WTC11 (cell line): ENCODE measurements around the gene SAP25. TPM values are rescaled to one million over a fixed set of nuclear protein-coding genes. Genes with fewer than 3 reads are reported as not detected.
A peak's percentile ranks its signal among the peaks of the same experiment; 100 is the strongest.

Experiments used
- ATAC-seq: fragments of 200-7000 bp; cut with Tn5 transposase; 2 replicates; pipeline ENCODE4 v1.10.0; 2021; ENCODE audit warnings: mild to moderate bottlenecking, moderate library complexity
- CTCF ChIA-PET: fragments of 300-600 bp; sonication (Branson Sonifier 250); formaldehyde crosslinking; loops from one replicate; lab custom pipeline; 2021; ENCODE audit warnings: antibody characterized with exemption; lab: Charles Lee
- POLR2A ChIA-PET: fragments of 350-600 bp; sonication (Branson Sonifier 250); formaldehyde crosslinking; loops from one replicate; lab custom pipeline; 2021; ENCODE audit warnings: antibody characterized with exemption; lab: Charles Lee
- DNase-seq: peaks from one replicate; pipeline ENCODE4 v3.0.0; 2021; ENCODE audit warnings: low spot score
- H3K27ac Mint-ChIP-seq: 2 replicates; pipeline ENCODE4 v1.8.0; 2021; ENCODE audit warnings: mixed read lengths
- H3K27me3 Mint-ChIP-seq: 2 replicates; pipeline ENCODE4 v1.8.0; 2021; ENCODE audit warnings: low read depth, mild to moderate bottlenecking, moderate library complexity, mixed read lengths
- H3K36me3 Mint-ChIP-seq: 2 replicates; pipeline ENCODE4 v1.8.0; 2021; ENCODE audit warnings: mixed read lengths
- H3K4me1 Mint-ChIP-seq: 2 replicates; pipeline ENCODE4 v1.8.0; 2022; ENCODE audit warnings: mixed read lengths
- H3K4me3 Mint-ChIP-seq: 2 replicates; pipeline ENCODE4 v1.8.0; 2021; ENCODE audit warnings: mild to moderate bottlenecking, moderate library complexity, mixed read lengths
- H3K9me3 Mint-ChIP-seq: 2 replicates; pipeline ENCODE4 v1.8.0; 2021; ENCODE audit warnings: mixed read lengths
- CREM ChIP-seq: sonication (generic); formaldehyde crosslinking; IDR thresholded peaks from 2 replicates; pipeline ENCODE4 v1.8.1; 2022; ENCODE audit warnings: mild to moderate bottlenecking, missing genetic modification reagents, moderate library complexity
- ELF4 ChIP-seq: sonication (generic); formaldehyde crosslinking; IDR thresholded peaks from 2 replicates; pipeline ENCODE4 v1.8.1; 2022; ENCODE audit warnings: low read depth, mild to moderate bottlenecking, moderate library complexity, missing genetic modification reagents
- EMX1 ChIP-seq: fragments of 250-450 bp; sonication (Bioruptor Pico); IDR thresholded peaks from 2 replicates; pipeline ENCODE4 v1.8.0; 2021; ENCODE audit warnings: mild to moderate bottlenecking
- ESRRA ChIP-seq: sonication (generic); formaldehyde crosslinking; IDR thresholded peaks from 2 replicates; pipeline ENCODE4 v1.8.1; 2022; ENCODE audit warnings: mild to moderate bottlenecking, missing genetic modification reagents, borderline replicate concordance
- FOXP1 ChIP-seq: sonication (generic); formaldehyde crosslinking; IDR thresholded peaks from 2 replicates; pipeline ENCODE4 v1.8.0; 2022; ENCODE audit warnings: missing genetic modification reagents, mild to moderate bottlenecking, moderate library complexity, borderline replicate concordance
- IRF2 ChIP-seq: sonication (generic); formaldehyde crosslinking; IDR thresholded peaks from 2 replicates; pipeline ENCODE4 v1.8.0; 2022; ENCODE audit warnings: low read depth, missing genetic modification reagents, borderline replicate concordance
- JAZF1 ChIP-seq: fragments of 250-450 bp; sonication (Bioruptor Pico); IDR thresholded peaks from 2 replicates; pipeline ENCODE4 v1.9.0; 2021; ENCODE audit warnings: moderate library complexity, mild to moderate bottlenecking, inconsistent platforms
- JUN ChIP-seq: sonication (generic); formaldehyde crosslinking; IDR thresholded peaks from 2 replicates; pipeline ENCODE4 v1.8.0; 2023; ENCODE audit warnings: mild to moderate bottlenecking, missing genetic modification reagents
- KAT7 ChIP-seq: sonication (generic); formaldehyde crosslinking; IDR thresholded peaks from 2 replicates; pipeline ENCODE4 v1.8.1; 2023; ENCODE audit warnings: missing genetic modification reagents, mild to moderate bottlenecking, borderline replicate concordance
- MAX ChIP-seq: sonication (generic); formaldehyde crosslinking; IDR thresholded peaks from 2 replicates; pipeline ENCODE4 v1.8.0; 2022; ENCODE audit warnings: mild to moderate bottlenecking, missing genetic modification reagents
- MLX ChIP-seq: sonication (generic); formaldehyde crosslinking; IDR thresholded peaks from 2 replicates; pipeline ENCODE4 v1.8.1; 2023; ENCODE audit warnings: mild to moderate bottlenecking, missing genetic modification reagents, moderate library complexity
- MYBL2 ChIP-seq: sonication (generic); formaldehyde crosslinking; IDR thresholded peaks from 2 replicates; pipeline ENCODE4 v1.8.1; 2023; ENCODE audit warnings: mild to moderate bottlenecking, moderate library complexity, missing genetic modification reagents
- NR3C1 ChIP-seq: sonication (generic); formaldehyde crosslinking; conservative IDR thresholded peaks from 2 replicates; pipeline ENCODE4 v1.8.1; 2023; ENCODE audit warnings: low read depth, mild to moderate bottlenecking, missing genetic modification reagents
- SP1 ChIP-seq: sonication (generic); formaldehyde crosslinking; conservative IDR thresholded peaks from 2 replicates; pipeline ENCODE4 v1.8.1; 2022; ENCODE audit warnings: missing genetic modification reagents
- STAT6 ChIP-seq: sonication (generic); formaldehyde crosslinking; conservative IDR thresholded peaks from 2 replicates; pipeline ENCODE4 v1.8.1; 2023; ENCODE audit warnings: mild to moderate bottlenecking, low read depth, missing genetic modification reagents, moderate library complexity
- TEAD1 ChIP-seq: sonication (generic); formaldehyde crosslinking; IDR thresholded peaks from 2 replicates; pipeline ENCODE4 v1.8.0; 2022; ENCODE audit warnings: mild to moderate bottlenecking, missing genetic modification reagents
- TP53 ChIP-seq: sonication (generic); formaldehyde crosslinking; IDR thresholded peaks from 2 replicates; pipeline ENCODE4 v1.8.1; 2023; ENCODE audit warnings: mild to moderate bottlenecking, missing genetic modification reagents
- ZNF232 ChIP-seq: sonication (generic); formaldehyde crosslinking; IDR thresholded peaks from 2 replicates; pipeline ENCODE4 v1.8.0; 2022; ENCODE audit warnings: mild to moderate bottlenecking, missing genetic modification reagents
- ZNF263 ChIP-seq: sonication (generic); formaldehyde crosslinking; IDR thresholded peaks from 2 replicates; pipeline ENCODE4 v1.8.1; 2022; ENCODE audit warnings: low read depth, mild to moderate bottlenecking, moderate library complexity, missing genetic modification reagents
- ZNF416 ChIP-seq: fragments of 250-450 bp; sonication (Bioruptor Pico); IDR thresholded peaks from 2 replicates; pipeline ENCODE4 v1.9.0; 2021; ENCODE audit warnings: mild to moderate bottlenecking, inconsistent platforms
- ZNF423 ChIP-seq: fragments of 250-450 bp; sonication (Bioruptor Pico); IDR thresholded peaks from 2 replicates; pipeline ENCODE4 v2.1.2; 2022; ENCODE audit warnings: mild to moderate bottlenecking, moderate library complexity
- ZNF425 ChIP-seq: fragments of 250-450 bp; sonication (Bioruptor Pico); conservative IDR thresholded peaks from 2 replicates; pipeline ENCODE4 v1.9.0; 2021; ENCODE audit warnings: mild to moderate bottlenecking
- ZNF532 ChIP-seq: fragments of 250-450 bp; sonication (Bioruptor Pico); IDR thresholded peaks from 2 replicates; pipeline ENCODE4 v1.9.0; 2021; ENCODE audit warnings: mild to moderate bottlenecking, borderline replicate concordance
- ZNF671 ChIP-seq: fragments of 250-450 bp; sonication (Bioruptor Pico); IDR thresholded peaks from 2 replicates; pipeline ENCODE4 v1.8.0; 2021; ENCODE audit warnings: mild to moderate bottlenecking
- total RNA-seq: library from RNA; stranded (reverse); gene quantifications from 3 replicates; pipeline ENCODE4 v1.2.3, GENCODE V29; 2021

Gene SAP25
- total RNA-seq, 1 experiment from 2014 or later, result 9.3 TPM

- TF ChIP-seq ZNF532 (no peak), FOXP1 (CRISPR knock-in tag) (no peak), STAT6 (CRISPR knock-in tag) (no peak), NR3C1 (no peak), ZNF423 (CRISPR knock-in tag) (no peak), MYBL2 (CRISPR knock-in tag) (no peak), IRF2 (CRISPR knock-in tag) (no peak), ELF4 (no peak), ZNF416 (CRISPR knock-in tag) (no peak), ZNF671 (CRISPR knock-in tag) (no peak)
These were observed 32.6 kb upstream of the SAP25 start (continued) for GRCh38 chr7:100606313-100606712.

GRCh38 chr7:100604976-100605911, 31.5 kb upstream of the SAP25 start:
- Mint-ChIP-seq H3K4me1 (peaks cover 42% of the 10 kb centered on the region), H3K27ac (no peak overlapping the region), H3K9me3 (no peaks in the 10 kb centered on the region), H3K27me3 (peaks cover 13% of the 10 kb centered on the region), H3K4me3 (peak overlapping the region; percentile 84), H3K36me3 (peaks cover 8% of the 10 kb centered on the region)
- DNase-seq (peak; percentile 76), ATAC-seq (peak; percentile 2; the same call in 1 of the 2 replicates)
- POLR2A ChIA-PET, result interaction anchor here (0.6 to 3.0 kb wide), 4 partner anchors 19 to 101 kb away, joined by 4 to 9 read pairs (median 7); partner anchors contain the start of genes FBXO24, LRCH4 and POP7
- CTCF ChIA-PET, result interaction anchor here (0.6 to 5.8 kb wide), 15 partner anchors 8 to 149 kb away, joined by 3 to 67 read pairs (median 4); partner anchors contain the start of genes FBXO24, LRCH4 and POP7
- no peak for TF ChIP-seq KAT7
- no peak for TF ChIP-seq MLX
- TF ChIP-seq ZNF263 (CRISPR knock-in tag), result no peak
- no peak for TF ChIP-seq TEAD1 (CRISPR knock-in tag)
- no peak for TF ChIP-seq EMX1 (CRISPR knock-in tag)
- no peak for TF ChIP-seq ZNF232
- peak; percentile 70 for TF ChIP-seq MAX (CRISPR knock-in tag)
- 0 out of 2 replicates have a peak, but pooled peaks have one; percentile 4 for TF ChIP-seq SP1 (CRISPR knock-in tag)
- no peak for TF ChIP-seq ELF4
- 0 out of 2 replicates have a peak, but pooled peaks have one; percentile 32 for TF ChIP-seq TP53
- no peak for TF ChIP-seq JAZF1 (CRISPR knock-in tag)
- no peak for TF ChIP-seq ZNF425 (CRISPR knock-in tag)
- TF ChIP-seq JUN, result no peak
- TF ChIP-seq ESRRA (CRISPR knock-in tag), result no peak; the same call in 1 of the 2 replicates
- TF ChIP-seq CREM, result no peak
